ENCODE results near the gene ATXN1.

DNA sequence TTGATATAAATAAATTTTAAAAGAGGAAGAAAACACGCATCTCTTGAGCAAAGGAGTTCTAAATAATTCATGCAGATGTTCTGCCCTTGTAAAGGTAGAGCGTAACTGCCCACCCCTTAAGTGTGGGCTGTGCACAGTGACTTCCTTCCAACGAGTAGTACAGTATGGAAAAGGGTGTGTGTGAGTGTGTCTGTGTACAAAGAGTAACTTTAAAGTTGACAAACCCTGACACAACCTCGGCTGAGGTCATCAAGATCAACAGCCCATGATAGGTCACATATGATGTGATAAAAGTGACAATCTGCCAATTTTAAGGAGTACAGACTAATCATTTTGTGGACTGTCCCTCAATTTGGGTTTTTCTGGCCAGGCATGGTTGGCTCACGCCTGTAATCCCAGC lies 225.7 kb downstream of the ATXN1 start:
- TF ChIP-seq, protein P1, sequence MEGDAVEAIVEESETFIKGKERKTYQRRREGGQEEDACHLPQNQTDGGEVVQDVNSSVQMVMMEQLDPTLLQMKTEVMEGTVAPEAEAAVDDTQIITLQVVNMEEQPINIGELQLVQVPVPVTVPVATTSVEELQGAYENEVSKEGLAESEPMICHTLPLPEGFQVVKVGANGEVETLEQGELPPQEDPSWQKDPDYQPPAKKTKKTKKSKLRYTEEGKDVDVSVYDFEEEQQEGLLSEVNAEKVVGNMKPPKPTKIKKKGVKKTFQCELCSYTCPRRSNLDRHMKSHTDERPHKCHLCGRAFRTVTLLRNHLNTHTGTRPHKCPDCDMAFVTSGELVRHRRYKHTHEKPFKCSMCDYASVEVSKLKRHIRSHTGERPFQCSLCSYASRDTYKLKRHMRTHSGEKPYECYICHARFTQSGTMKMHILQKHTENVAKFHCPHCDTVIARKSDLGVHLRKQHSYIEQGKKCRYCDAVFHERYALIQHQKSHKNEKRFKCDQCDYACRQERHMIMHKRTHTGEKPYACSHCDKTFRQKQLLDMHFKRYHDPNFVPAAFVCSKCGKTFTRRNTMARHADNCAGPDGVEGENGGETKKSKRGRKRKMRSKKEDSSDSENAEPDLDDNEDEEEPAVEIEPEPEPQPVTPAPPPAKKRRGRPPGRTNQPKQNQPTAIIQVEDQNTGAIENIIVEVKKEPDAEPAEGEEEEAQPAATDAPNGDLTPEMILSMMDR (conservative IDR thresholded peaks at IDR 0.05; ENCODE audit: low read length): no peak
- TF ChIP-seq EZH2phosphoT487 (IDR thresholded peaks at IDR 0.05; ENCODE audit: borderline replicate concordance): no peak

All from Loucy (cell line).